GM23248 (cell line): ENCODE measurements around the gene ZNF668. TPM values are rescaled to one million over a fixed set of nuclear protein-coding genes. Genes with fewer than 3 reads are reported as not detected.

Source experiments
- DNase-seq: peaks from one replicate; pipeline ENCODE4 v3.0.0-alpha.2; 2015
- H2AFZ ChIP-seq: fragments of 200-600 bp; sonication (generic); 2 replicates; pipeline ENCODE4 v1.6.1; 2016; ENCODE audit warnings: antibody characterized with exemption
- H3F3A ChIP-seq: fragments of 200-600 bp; sonication (generic); 2 replicates; pipeline ENCODE4 v1.6.1; 2016; ENCODE audit warnings: mild to moderate bottlenecking, antibody characterized with exemption, mixed run types; ENCODE audit not compliant: insufficient read depth
- H3K27ac ChIP-seq: fragments of 200-600 bp; sonication (generic); 2 replicates; pipeline ENCODE4 v1.5.1; 2016; ENCODE audit warnings: mild to moderate bottlenecking
- H3K27me3 ChIP-seq: fragments of 200-600 bp; sonication (generic); replicated peaks from 2 replicates; pipeline ENCODE4 v1.6.1; 2016; ENCODE audit warnings: mild to moderate bottlenecking; ENCODE audit not compliant: insufficient read depth
- H3K36me3 ChIP-seq: fragments of 200-600 bp; sonication (generic); 2 replicates; pipeline ENCODE4 v1.6.1; 2016; ENCODE audit warnings: low read depth, mild to moderate bottlenecking
- H3K4me1 ChIP-seq: fragments of 200-600 bp; sonication (generic); 2 replicates; pipeline ENCODE4 v1.6.1; 2016; ENCODE audit warnings: mild to moderate bottlenecking; ENCODE audit not compliant: insufficient read depth
- H3K4me2 ChIP-seq: fragments of 200-600 bp; sonication (generic); one replicate; pipeline ENCODE4 v1.6.1; 2016; ENCODE audit warnings: mild to moderate bottlenecking; ENCODE audit not compliant: unreplicated experiment
- H3K4me3 ChIP-seq: fragments of 200-600 bp; sonication (generic); 2 replicates; pipeline ENCODE4 v1.5.1; 2016; ENCODE audit warnings: mild to moderate bottlenecking
- H3K79me2 ChIP-seq: fragments of 200-600 bp; sonication (generic); 2 replicates; pipeline ENCODE4 v1.6.1; 2016; ENCODE audit warnings: mild to moderate bottlenecking; ENCODE audit not compliant: insufficient read depth
- H3K9ac ChIP-seq: fragments of 200-600 bp; sonication (generic); 2 replicates; pipeline ENCODE4 v1.6.1; 2016; ENCODE audit warnings: mild to moderate bottlenecking
- H3K9me2 ChIP-seq: fragments of 200-600 bp; sonication (generic); 2 replicates; pipeline ENCODE4 v1.6.1; 2016; ENCODE audit warnings: mixed run types, mild to moderate bottlenecking, moderate library complexity; ENCODE audit not compliant: insufficient read depth
- H3K9me3 ChIP-seq: fragments of 200-600 bp; sonication (generic); one replicate; pipeline ENCODE4 v1.6.1; 2017; ENCODE audit warnings: low read depth
- H4K20me1 ChIP-seq: fragments of 200-600 bp; sonication (generic); 2 replicates; pipeline ENCODE4 v1.6.0; 2016; ENCODE audit not compliant: insufficient read depth
- EZH2 ChIP-seq: fragments of 200-600 bp; sonication (generic); IDR thresholded peaks from 2 replicates; pipeline ENCODE4 v1.6.1; 2018; ENCODE audit warnings: antibody characterized with exemption, mild to moderate bottlenecking; ENCODE audit not compliant: insufficient read depth, poor library complexity, severe bottlenecking
- EZH2phosphoT487 ChIP-seq: fragments of 200-600 bp; sonication (generic); IDR thresholded peaks from 2 replicates; pipeline ENCODE4 v1.6.1; 2018; ENCODE audit warnings: antibody characterized with exemption, moderate library complexity, mild to moderate bottlenecking, low read depth; ENCODE audit not compliant: insufficient read depth
- WGBS, 2 experiments: methylation state at CpG; one replicate each; pipeline ENCODE4 v1.1.6; 2015 to 2017; ENCODE audit warnings: low lambda C conversion rate in 2 of 2, low coverage in 1 of 2; ENCODE audit errors: missing lambda C conversion rate in 2 of 2; 5-methylcytosine and 5-hydroxymethylcytosine counted together
- in situ Hi-C: fragments of 300-500 bp; cut with MboI; formaldehyde crosslinking; loops from 2 replicates; pipeline ENCODE4 v1.15.0; 2020
- polyA plus RNA-seq: library from polyadenylated mRNA; unstranded; fragments of >200 nt; fragmentation: Nextera tagmentation; extraction: Ambion mirVana; gene quantifications from 2 replicates; pipeline ENCODE4 v1.2.1, GENCODE V29; 2016
- total RNA-seq: library from RNA; depleted of rRNA; stranded (reverse); fragments of >200 nt; shearing (Covaris generic); gene quantifications from 2 replicates; pipeline ENCODE4 v1.2.3, GENCODE V29; 2014; rRNA removed

Gene ZNF668
- total RNA-seq (20.6 and 21.8 TPM in 2 replicates), polyA plus RNA-seq (19.5 and 20.8 TPM in 2 replicates)

GRCh38 chr16:31073970-31074813 is at the start of gene ZNF668, which contains the start of gene ZNF646:
Gene ZNF668 (minus strand): TSS chr16:31074240. CDS start chr16:31064459, 9,781 bp downstream.
Gene ZNF646 (plus strand): TSS chr16:31074422. CDS start chr16:31076325, 1,903 bp downstream.
- Histone ChIP-seq H3K9ac (peak within 1 kb of the TSS; percentile 96), H3K9me3 (no peaks in the 10 kb centered on the region), H3K27me3 (no peaks in the 10 kb centered on the region), H3K27ac (peak within 1 kb of the TSS; percentile 94), H3K9me2 (no peaks in the 10 kb centered on the region), H3K4me3 (peak within 1 kb of the TSS; percentile 93), H4K20me1 (no peaks in the 10 kb centered on the region), H3K4me2 (peak within 1 kb of the TSS; percentile 82), H3F3A (peaks cover 19% of the 10 kb centered on the region), H3K79me2 (peaks cover 88% of the 10 kb centered on the region), H3K4me1 (peaks cover 18% of the 10 kb centered on the region), H2AFZ (peak within 1 kb of the TSS; percentile 74), H3K36me3 (peaks cover 2% of the 10 kb centered on the region; the same call in 1 of the 2 replicates)
- WGBS, 2 experiments: 1% methylated on average over 48 of the region's 48 CpGs
- TF ChIP-seq EZH2phosphoT487: no peak
- TF ChIP-seq EZH2: no peak
- in situ Hi-C loops: no loop called here
- DNase-seq: peak; percentile 100

GRCh38 chr16:31120129-31120528 is 46.1 kb upstream of the ZNF668 start:
- peaks cover 21% of the 10 kb centered on the region for H3K79me2 ChIP-seq
- H3K9me3 ChIP-seq: no peaks in the 10 kb centered on the region
- H4K20me1 ChIP-seq: no peaks in the 10 kb centered on the region
- 0 out of 2 replicates have a peak overlapping the region, but pooled peaks have one; percentile 99 for H3K27ac ChIP-seq
- H3K36me3 ChIP-seq: peaks cover 30% of the 10 kb centered on the region
- H3K4me3 ChIP-seq: no peak overlapping the region
- H3K4me1 ChIP-seq: peaks cover 13% of the 10 kb centered on the region
- no peaks in the 10 kb centered on the region for H3K27me3 ChIP-seq
- no peak overlapping the region for H3K4me2 ChIP-seq
- H3F3A ChIP-seq: peaks cover 24% of the 10 kb centered on the region
- no peak for TF ChIP-seq EZH2
- TF ChIP-seq EZH2phosphoT487: no peak
- no peak for DNase-seq
- 85 to 92% methylated on average over 15 to 16 of the region's 16 CpGs for WGBS, 2 experiments
- in situ Hi-C loops: no loop called here
- no peak overlapping the region for H2AFZ ChIP-seq
- H3K9ac ChIP-seq: no peak overlapping the region
- no peaks in the 10 kb centered on the region for H3K9me2 ChIP-seq

GRCh38 chr16:31118223-31119155 is 44.4 kb upstream of the ZNF668 start:
- H3K4me1 ChIP-seq: peaks cover 13% of the 10 kb centered on the region
- H3K9ac ChIP-seq: peak overlapping the region; percentile 94
- TF ChIP-seq EZH2 (no peak), EZH2phosphoT487 (no peak)
- peak overlapping the region; percentile 99 for H3K27ac ChIP-seq
- no peaks in the 10 kb centered on the region for H3K27me3 ChIP-seq
- WGBS, 2 experiments: 43 to 44% methylated on average over 9 of the region's 9 CpGs
- H3K4me3 ChIP-seq: peak overlapping the region; percentile 77
- peaks cover 21% of the 10 kb centered on the region for H3K79me2 ChIP-seq
- H3K4me2 ChIP-seq: peak overlapping the region; percentile 93
- H3K9me2 ChIP-seq: no peaks in the 10 kb centered on the region
- H3F3A ChIP-seq: peaks cover 29% of the 10 kb centered on the region
- peak overlapping the region; percentile 39 for H2AFZ ChIP-seq
- H4K20me1 ChIP-seq: no peaks in the 10 kb centered on the region
- in situ Hi-C loops: no loop called here
- peaks cover 22% of the 10 kb centered on the region for H3K36me3 ChIP-seq
- DNase-seq: peak; percentile 94
- no peaks in the 10 kb centered on the region for H3K9me3 ChIP-seq
